HG03521 (cell line): ENCODE results near the gene PGS1.
A peak's percentile ranks its signal among the peaks of the same experiment; 100 is the strongest.

Experiments used
- ATAC-seq: cut with Tn5 transposase; IDR thresholded peaks from one replicate; pipeline ENCODE4 v1.9.1; 2021; ENCODE audit warnings: mild to moderate bottlenecking, moderate library complexity; ENCODE audit not compliant: unreplicated experiment

PGS1 gene

DNA sequence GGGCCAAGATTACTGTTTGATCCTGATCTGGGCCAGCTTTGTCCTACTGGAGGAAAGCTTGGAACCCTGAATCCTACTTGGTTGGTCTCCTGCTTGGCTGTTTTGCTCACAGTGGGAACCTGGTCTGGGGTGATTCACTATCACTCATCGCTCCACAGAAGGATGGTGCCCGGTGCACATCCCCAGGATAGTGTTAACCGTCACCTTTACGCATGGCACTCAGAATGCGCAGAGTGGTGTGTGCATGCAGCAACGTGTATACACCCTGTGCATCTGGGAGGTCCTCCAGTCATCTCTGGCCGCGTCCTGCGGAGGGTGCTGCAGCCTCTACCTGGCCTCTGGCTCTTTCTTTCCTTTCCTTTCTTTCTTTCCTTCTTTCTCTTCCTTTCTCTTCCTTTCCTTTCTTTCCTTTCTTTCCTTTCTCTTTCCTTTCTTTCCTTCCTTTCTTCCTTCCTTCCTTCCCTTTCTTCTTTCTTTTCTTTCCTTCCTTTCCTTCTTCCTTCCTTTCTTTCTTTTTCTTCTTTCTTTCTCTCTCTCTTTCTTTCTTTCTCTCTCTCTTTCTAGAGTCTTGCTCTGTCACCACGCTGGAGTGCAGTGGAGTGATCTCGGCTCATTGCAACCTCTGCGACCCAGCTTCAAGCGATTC is 31.7 kb upstream of the PGS1 start:
- ATAC-seq: no peak

DNA sequence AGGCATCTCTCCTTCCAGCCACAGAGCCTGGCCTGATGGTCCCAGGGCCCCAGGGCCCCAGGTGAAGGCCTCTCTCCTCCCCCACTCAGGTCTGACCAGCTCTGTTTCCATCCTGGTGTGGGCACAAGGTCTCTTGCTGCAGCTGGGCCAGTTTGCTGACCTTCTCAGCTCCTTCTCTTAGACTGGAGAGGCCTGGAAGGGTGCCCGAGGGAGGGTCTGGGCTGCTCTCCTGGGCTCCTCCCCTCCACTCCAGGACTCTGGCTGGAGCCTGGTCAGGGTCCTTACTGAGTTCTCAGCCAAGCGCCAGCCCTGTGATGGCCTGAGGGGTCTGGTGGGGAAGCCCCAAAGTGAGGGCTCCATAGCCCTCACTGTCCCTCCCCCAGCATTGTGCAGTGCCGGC is 31.0 kb upstream of the PGS1 start:
- no peak for ATAC-seq

DNA sequence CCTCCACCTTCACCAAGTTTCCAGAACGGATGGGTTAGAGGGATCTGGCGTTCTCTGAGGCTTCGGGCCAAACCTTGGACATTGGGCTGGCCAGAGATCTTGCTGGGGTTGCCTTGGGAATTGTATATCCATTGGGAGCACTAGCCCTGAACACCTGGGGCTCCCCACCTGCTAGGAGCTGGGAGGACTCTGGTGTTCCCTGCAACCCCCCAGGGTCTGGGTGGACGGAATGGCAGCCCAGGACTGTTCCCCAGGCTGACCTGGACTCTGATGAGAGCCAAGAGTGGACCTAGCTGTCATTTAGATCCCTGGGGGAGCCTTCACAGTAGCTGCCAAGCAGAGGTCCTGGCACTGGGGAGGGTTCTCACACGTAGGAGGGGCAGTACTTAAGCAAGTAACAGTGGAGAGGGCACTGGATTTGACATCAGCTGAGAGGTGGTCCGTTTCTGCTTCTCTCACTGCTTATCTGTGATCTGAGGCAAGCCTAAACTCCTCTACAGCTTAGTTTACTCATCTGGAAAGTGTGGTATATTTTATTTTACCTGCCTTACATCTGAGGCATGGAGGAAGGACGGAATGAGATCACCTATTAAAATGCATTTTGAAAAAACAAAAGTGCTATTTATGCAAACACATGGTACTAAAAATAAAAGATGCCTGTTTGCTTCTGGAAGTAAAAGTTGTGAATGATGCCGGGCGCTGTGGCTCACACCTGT is 30.2 kb upstream of the PGS1 start:
- no peak for ATAC-seq

DNA sequence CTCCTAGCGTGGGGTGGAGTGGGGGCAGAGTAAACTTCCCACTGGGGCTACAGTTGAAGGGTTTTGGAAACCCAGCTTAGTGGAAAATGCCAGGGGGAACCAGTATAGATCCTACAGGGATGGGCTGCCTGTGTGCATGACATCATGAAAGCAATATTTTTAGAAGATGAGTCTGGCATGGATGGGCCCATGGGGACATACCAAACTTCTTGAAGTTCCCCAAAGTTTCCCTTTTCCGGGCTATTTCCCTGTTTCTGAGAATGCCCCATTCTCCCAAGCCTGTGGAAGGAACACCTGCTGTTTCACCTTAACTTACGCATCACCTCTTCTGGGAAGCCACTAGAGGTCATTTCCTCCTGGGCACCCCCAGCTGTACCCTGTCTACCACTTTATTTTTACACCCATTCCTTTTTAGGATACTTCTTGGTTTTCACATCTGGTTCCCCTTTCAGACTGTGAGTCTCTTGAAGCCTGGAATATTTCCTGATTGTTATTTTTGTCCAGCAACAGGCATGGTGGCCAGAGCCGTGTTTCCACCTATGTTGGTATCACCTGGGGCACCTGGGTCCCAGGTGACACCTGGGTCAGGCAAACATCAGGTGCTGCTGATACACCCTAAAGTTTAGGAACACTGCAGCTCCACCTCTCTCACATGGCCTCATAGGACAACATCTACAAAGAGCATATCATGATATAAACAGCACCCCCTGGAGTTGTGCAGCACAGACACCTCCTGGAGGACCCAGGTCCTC is 28.4 kb upstream of the PGS1 start:
- ATAC-seq: no peak

DNA sequence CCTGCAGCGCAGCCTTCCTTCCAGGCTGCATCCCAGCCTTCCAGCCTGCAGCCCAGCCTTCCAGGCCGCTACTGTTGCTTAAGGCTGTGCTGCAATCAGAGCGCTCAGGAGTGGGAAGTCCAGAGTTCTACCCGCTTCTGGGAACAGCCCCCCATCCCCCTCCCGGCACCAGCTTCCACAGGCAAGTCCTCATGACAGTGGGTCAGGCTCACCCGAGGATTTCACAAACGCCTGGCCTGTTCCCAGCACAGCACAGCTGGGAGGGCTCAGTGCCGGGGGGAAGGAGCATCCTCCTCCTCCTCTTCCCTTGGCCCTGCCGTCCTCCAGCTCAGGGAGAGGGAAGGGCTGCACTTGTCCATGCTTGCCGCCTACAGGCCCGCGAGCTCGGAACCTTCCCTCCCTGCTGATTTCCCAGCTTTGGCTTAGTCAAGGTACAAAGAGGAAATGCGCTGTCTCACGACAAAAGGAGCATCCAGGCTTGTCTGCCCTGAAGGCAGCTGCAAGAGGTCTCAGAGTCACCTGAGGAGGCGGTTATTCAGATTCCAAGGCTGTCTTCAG is 26.9 kb upstream of the PGS1 start:
- no peak for ATAC-seq

DNA sequence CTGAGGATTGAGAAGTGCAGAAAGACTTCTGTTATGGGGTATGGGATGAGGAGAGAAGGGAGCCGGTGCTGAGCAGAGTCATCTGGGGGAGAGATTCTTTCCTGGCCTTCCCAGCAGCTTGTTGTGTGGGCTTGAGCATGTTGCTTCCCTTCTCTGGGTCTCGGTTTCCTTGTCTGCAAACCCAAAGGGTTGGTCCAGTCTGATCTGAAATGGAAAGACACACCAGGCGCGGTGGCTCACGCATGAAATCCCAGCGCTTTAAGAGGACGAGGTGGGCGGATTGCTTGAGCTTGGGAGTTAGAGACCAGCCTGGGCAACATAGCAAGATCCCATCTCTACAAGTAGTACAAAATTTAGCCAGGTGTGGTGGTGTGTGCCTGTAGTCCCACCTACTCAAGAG is 24.6 kb upstream of the PGS1 start:
- ATAC-seq: no peak

DNA sequence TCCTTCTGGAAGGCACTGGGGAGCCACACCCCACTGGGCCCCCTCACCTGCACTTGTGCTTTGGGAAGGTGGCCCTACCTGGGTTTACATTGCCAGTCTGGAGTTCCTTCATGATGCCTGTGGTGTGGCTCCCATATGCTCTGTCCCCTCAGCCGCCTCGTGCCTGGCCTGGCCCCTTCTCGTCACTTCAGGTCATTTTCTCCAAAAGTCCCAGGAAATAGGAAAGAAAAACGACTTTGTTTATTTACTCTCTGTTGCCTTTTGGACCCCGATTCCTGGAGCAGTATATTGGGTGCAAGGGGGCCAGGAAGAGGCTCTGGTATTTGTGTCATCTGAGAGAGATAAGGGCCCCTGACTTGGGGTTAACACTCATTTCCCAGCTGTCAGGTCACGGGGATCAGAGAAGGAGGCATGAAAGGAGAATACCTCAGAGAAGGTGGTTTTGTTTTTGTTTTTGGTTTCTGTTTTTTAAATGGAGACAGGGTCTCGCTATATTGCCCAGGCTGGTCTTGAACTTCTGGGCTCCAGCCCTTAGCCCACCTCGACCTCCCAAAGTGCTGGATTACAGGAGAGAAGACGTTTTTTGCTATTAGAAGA is 23.3 kb upstream of the PGS1 start:
- ATAC-seq: no peak

DNA sequence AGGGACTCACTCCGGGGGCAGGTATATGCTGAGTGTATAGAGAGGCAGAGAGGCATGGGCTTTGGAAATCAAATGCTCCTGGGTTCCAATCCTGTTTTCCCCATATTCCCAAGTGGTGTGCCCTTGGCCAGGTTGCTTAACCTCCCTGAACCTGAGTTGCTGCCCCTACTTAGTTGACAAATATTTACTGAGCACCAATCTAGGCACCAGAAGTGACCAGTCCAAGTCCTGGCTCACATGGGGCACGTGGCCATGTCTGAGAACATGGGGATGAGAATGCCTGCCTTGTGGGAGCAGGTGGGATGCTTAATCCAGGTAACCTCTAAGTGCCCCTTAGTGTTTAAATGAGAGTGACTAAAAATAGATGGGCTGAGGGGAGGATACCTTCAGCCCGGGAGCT is 22.7 kb upstream of the PGS1 start:
- no peak for ATAC-seq

DNA sequence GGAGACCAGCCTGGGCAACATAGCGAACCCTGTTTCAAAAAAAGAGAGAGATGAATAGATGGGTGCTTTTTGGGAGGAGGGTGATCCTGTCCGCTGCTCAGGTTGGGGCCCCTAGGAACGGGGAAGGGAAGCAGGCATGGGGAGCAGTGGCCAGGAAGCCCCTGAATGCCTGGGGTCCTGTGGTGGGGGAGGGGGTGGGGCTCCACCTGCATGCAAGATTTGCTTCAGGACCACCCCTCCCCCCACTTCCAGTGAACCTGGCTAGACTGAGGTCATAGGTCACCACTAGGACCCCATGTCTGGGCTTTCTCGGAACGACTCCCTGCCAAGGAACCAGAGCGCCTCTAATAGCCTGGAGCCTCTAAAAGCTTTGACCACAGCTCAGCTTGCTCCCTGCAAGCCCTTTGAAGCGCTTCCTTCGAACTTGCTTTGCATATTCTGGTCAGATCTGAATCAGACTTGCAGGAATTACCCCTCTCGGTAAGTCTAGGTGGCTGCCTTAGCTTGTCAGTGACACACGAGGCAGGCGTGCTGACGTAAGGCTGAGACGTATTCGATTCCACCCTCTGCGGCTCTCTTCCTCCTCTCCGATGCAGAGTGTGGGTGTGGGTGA is 22.2 kb upstream of the PGS1 start:
- ATAC-seq: peak; percentile 61

DNA sequence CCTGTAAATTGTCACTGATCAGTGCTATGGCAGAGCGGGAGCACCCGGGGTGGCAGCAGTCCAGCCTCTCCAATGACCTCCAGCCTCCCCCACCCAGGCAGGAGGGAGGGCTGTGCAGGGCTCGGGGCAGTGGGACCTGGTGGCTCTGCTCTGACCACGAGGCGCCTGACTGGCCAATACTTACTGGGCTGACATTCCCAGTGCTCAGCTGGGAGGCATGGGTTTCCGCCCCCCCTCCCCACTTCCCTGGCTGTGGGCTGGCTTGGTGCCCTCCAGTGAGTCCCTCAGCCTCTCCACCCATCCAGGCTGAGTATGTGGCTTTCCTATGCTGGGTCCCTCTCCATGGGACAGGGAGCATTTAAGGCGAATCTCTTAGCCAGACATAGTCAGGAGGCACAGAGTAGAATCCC is 21.3 kb upstream of the PGS1 start:
- no peak for ATAC-seq

DNA sequence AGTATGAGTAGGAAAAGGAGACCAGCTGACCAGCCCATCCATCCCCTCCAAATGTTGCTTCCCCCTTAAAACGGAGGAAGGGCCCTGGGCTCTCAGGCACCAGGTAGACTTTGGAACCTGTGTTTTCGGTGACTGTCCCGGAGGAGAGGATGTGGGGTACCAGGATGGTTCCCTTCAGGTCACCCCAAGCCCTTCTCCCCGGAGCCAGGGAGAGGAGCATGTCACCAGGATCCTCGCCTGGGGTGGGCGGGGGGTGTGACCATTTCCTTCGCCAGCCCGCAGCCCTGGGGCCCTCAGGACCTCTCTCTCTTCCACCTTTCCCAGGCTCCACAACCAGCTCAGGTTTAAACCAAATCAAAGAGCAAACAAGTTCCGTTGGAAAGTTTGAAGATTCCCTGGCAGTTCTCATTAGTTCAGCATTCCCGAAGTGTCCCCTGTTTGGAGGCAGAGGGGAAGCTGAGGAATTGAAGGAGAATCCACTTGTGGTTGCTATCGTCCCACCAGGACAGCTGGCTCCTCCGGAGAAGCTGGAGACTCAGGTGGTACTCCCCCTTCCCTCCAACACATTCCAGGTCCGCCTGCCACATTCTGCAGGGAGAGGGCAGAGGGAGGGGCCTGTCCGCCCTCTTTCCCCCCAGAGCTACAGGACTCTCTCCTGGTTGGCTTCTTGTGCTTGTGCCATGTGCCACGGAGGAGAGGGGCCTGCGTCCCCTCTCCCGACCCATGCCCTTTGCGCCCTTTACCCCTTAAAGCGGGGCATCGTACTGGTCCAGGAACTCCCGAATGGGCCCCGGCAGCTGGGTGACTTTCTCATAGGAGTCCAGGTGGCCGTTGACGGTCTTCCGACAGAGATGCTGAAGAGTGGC is 20.5 kb upstream of the PGS1 start:
- ATAC-seq: no peak

DNA sequence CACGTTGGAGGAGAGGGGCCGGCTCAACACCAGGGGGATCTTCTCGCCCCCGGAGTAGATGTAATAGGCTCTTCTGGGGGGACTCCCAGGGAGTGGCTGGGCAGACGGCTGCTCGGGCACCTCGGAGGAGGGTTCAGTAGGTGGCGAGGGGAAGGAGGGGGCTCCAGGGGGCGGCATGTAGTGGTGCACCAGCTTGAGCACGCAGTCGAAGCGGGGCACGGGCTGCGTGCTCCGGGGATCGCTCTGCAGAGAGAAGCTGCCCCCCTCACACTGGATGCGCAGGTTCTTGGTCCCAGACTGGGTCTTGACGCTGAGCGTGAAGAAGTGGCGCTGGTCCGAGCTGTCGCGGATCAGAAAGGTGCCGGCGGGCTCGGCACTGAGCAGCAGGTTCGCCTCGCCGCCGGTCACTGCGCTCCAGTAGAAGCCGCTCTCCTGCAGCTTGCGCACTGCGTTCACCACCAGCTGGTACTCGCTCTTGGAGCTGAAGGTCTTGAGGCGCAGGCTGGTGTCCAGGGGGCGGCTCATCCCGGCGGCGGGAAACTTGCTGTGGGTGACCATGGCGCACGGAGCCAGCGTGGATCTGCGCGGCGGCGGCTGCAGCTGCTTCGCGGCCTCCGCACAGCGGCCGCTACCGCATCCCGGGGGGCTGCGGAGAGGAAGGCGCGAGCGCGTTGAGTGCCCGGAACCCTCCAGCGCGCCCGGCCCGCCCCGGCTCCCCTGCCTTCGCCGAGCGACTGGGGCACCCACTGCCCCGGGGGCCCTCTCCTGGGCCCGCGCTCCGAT is 19.7 kb upstream of the PGS1 start:
- no peak for ATAC-seq

DNA sequence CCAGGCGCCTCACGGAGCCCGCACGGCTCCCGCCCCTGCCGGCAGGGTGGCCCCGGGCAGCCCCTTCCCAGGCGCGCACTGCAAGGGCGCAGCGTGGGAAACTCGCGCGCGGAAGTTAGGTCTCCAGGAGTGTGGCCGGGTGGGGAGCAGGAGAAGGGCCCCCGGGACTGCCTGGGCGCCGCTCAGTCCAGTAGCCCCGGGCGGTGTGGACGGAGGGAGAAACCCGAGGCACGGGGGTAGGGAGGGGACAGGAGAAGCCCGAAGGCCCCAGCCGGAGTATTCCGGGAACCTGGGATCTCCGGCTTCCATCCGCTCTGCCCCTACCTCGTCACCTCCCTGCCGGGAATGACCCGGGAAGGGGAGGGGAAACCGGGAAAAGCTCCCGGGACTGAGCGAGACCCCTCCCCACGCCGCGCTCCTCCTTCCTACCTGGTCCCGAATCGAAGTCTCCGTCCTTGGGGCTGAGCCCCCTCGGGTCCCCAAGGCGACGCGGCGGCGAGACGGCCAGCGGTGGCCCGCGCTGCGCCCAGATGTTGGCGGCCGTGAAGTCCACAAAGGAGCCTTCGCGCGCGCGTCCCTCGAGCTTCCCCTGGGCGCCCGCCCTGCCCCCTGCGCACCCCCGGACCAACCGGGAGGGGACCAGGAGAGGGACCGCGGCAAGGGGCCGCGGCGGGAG is 19.0 kb upstream of the PGS1 start:
- no peak for ATAC-seq

DNA sequence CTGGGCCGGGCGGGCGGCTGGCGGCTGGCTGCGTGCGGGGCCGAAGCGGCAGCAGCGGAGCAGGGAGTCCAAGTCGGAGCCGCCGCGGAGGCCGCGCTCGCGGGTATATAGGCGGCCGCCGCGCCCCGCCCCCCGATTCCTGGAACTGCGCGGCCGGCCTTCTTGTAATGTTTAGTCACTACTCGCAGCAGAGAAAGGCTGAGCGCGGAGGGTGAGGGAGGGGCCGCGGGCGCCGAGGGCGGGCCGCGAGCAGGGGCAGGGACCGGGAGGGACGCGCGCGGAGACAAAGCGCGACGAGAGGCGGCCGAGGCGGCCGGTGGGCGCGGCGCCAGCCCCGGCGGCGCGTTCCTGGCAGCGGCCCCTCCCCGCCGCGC is 18.5 kb upstream of the PGS1 start, which contains the start of gene SOCS3:
SOCS3 (minus strand) TSS at position 81 of the 374 bp plus-strand sequence. CDS start 982 bp downstream, outside the sequence.
- ATAC-seq: peak; percentile 42

DNA sequence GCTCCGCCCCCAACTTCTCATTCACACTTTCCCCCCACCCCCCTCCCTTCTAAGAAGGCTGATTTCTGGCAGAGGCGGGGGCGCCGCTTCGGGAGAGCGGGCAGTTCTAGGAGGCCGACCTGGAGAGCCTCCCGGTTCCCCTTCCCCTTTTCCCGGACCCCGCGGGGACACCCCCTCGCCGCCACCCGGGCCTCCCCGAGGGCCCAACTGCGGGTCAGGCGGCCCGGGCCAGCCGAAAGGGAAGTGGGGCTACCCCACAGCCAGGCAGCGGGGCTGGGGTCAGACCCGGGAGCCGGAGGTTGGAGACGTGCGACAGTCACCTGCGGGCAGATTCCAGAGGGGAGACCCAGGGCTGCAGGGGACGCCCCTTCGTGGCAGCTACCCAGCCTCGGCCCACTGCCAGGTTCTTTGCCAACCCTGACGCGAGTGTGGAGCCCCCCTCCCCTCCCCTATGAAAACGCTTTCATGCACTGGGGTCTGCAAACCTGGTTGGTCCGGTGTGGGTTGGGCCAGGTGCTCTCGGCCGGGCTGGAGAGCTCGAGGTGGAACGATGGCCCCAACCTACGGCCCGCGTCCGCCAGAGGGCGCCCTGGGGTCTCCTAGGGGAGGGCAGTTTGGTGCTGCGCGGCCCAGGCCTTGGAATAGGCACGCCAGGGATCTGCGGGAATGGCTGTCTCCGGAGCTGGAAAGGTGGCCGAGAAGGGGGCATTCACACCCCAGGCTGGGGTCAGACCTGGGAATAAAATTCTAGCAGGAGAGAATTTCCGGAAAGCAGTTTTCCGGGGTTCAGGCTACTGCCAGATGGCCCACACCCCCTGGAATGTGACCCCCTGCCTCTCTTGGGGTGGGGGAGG is 17.9 kb upstream of the PGS1 start:
- peak; percentile 1 for ATAC-seq

DNA sequence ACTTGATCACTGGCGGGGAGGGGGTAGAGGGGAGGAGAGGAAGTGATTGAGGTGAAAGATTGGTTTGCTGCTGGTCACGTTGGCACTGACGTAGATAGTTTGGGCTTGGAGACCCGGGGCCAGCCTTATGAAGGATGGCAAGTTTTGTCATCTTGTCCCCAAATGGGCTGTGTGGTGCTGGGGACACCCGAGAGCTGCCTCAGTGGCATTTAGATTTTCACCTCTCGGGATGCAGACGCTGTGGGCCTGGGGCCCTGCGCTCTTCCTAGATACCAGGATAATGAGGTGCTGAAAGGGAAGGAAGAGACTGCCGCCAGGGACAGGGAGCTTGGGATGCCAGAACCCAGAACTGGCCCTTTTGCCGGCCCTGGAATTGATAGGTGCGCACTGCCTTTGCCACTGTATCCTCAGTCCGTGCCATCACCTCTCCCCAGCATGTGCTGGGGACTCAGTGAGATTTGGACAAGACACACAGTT is 17.2 kb upstream of the PGS1 start:
- ATAC-seq: no peak

DNA sequence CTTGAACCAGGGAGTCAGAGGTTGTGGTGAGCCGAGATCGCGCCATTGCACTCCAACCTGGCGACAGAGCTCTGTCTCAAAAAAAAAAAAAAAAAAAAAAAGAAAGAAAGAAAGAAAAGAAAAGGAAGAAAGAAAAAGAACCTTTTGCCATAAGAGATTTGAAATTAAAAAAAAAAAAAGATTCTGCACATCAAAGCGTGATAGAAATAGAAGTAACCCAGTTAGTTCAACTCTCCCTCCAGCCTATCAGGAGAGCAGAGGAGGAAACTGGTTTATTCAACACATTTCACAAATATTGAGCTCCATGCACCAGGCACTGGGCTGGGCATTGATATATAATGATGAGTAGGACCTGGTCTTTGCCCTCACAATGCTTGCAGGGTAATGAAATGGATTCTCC is 16.2 kb upstream of the PGS1 start:
- ATAC-seq: no peak

DNA sequence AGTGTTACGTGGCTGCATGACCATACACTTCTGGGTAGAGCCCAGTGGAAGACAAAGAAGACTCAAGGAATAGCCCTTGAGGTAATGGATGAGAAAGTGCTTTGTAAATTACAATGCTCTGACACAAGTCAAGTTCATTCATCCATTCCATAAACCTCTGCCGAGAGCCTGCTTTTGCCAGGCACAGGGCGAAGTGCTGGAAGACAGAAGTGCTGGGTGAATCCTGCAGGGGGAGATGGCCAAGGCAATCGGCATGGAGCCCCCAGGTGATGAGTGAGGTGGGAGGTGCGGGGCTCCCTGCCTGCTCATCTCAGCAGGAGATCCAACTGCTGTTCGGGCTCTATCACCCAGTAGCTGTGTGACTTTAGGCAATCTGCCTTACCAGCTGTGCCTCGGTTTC is 15.8 kb upstream of the PGS1 start:
- ATAC-seq: no peak
